K562 (cell line): ENCODE measurements around the gene ZNF24. TPM values are rescaled to one million over a fixed set of nuclear protein-coding genes. Genes with fewer than 3 reads are reported as not detected.

ENCODE experiments used
- ARNT ChIP-seq, 2 experiments: fragments of 450-650 bp; IDR thresholded peaks; 2 replicates each; pipeline ENCODE4 v1.6.1; 2016; ENCODE audit warnings: mild to moderate bottlenecking in 1 of 2
- COPS2 ChIP-seq: fragments of 450-650 bp; conservative IDR thresholded peaks from 2 replicates; pipeline ENCODE4 v1.6.1; 2016; ENCODE audit warnings: mild to moderate bottlenecking, moderate library complexity
- CUX1 ChIP-seq: fragments of 200-800 bp; sonication (Bioruptor generic); IDR thresholded peaks from 2 replicates; pipeline ENCODE4 v1.6.1; 2016; ENCODE audit warnings: missing genetic modification characterization, missing compliant biosample characterization
- ELK1 ChIP-seq: sonication (generic); formaldehyde crosslinking; IDR thresholded peaks from 2 replicates; pipeline ENCODE4 v1.8.1; 2022; ENCODE audit warnings: missing genetic modification reagents
- ETV6 ChIP-seq, 3 experiments: fragments of 150-350 bp in 1 of 3; sonication (generic) in 1 of 3; formaldehyde crosslinking in 1 of 3; IDR thresholded peaks; 2 replicates each; pipeline versions ENCODE4 v1.6.1 to v1.8.0; 2014 to 2022; ENCODE audit warnings: borderline replicate concordance in 2 of 3, low read depth in 2 of 3, antibody characterized with exemption in 1 of 3, low read length in 1 of 3, mild to moderate bottlenecking in 1 of 3, missing genetic modification reagents in 1 of 3
- FIP1L1 ChIP-seq: fragments of 200-400 bp; formaldehyde crosslinking; IDR thresholded peaks from 2 replicates; pipeline ENCODE4 v1.6.1; 2018; ENCODE audit warnings: mild to moderate bottlenecking, low read depth, low read length; ENCODE audit not compliant: poor library complexity, severe bottlenecking
- ZBTB40 ChIP-seq, 2 experiments: fragments of 450-650 bp in 1 of 2; sonication (generic) in 1 of 2; formaldehyde crosslinking in 1 of 2; IDR thresholded peaks; 2 replicates each; pipeline versions ENCODE4 v1.7.1 to v1.9.0; 2016 to 2022; ENCODE audit warnings: inconsistent platforms in 1 of 2, mild to moderate bottlenecking in 1 of 2, missing genetic modification reagents in 1 of 2
- ZNF444 ChIP-seq: fragments of 250-450 bp; sonication (Bioruptor Pico); IDR thresholded peaks from 2 replicates; pipeline ENCODE4 v1.4.0; 2020; ENCODE audit warnings: mild to moderate bottlenecking, moderate library complexity
- ZNF584 ChIP-seq: fragments of 200-800 bp; sonication (Bioruptor generic); IDR thresholded peaks from 2 replicates; pipeline ENCODE4 v1.6.1; 2016; ENCODE audit warnings: low read depth, mild to moderate bottlenecking, missing genetic modification characterization, missing compliant biosample characterization
- polyA plus RNA-seq, 8 experiments: library from polyadenylated mRNA; depleted of rRNA in 4 of 8; stranded (reverse) in 5 of 8; unstranded in 3 of 8; fragments of >200 nt; fragmentation: Nextera tagmentation in 2 of 8; fragmentation: Illumina TruSeq in 1 of 8; extraction: Ambion mirVana in 2 of 8; extraction: Trizol in 1 of 8; gene quantifications; 2 replicates each; pipeline versions ENCODE4 v1.2.1 to v1.2.3, GENCODE V29; 2011 to 2014; ENCODE audit warnings: inconsistent platforms in 1 of 8, missing spikeins in 1 of 8
- total RNA-seq, 7 experiments: library from RNA; depleted of rRNA in 6 of 7; stranded (reverse); fragments of >200 nt in 6 of 7; fragmentation: Illumina TruSeq in 2 of 7; extraction: Trizol in 2 of 7; gene quantifications; 2 replicates each; pipeline versions ENCODE4 v1.2.1 to v1.2.3, GENCODE V29; 2011 to 2021; ENCODE audit warnings: low replicate concordance in 1 of 7

The ZNF24 gene
- total and polyA plus RNA-seq, 9 of the 15 experiments (the other 6 are each of a cell fraction or from before 2014, with no cell fraction given) = 35.7 to 72.8 (median 54.1) TPM

- TF ChIP-seq ZBTB40 (IDR thresholded peaks at IDR 0.05) (no peak), ZBTB40 (CRISPR knock-in tag; IDR thresholded peaks at IDR 0.05) (no peak), FIP1L1 (no peak), ELK1 (CRISPR knock-in tag) (no peak), COPS2 (no peak), ETV6 (IDR thresholded peaks at IDR 0.05; ENCODE audit: borderline replicate concordance in 1 of 2, low read depth in 2 of 2, low read length in 1 of 2) (no peak), ETV6 (CRISPR knock-in tag; IDR thresholded peaks at IDR 0.05; ENCODE audit: borderline replicate concordance) (no peak), ARNT (IDR thresholded peaks at IDR 0.05) (no peak), ZNF584 (CRISPR knock-in tag) (no peak), ZNF444 (CRISPR knock-in tag) (no peak), CUX1 (CRISPR knock-in tag) (no peak)
These were observed 38.9 kb upstream of the ZNF24 start (continued) for GRCh38 chr18:35383136-35383535.
